HG02943 (cell line): Measurements from ENCODE around the gene GGACT.

Source experiments
- ATAC-seq: cut with Tn5 transposase; IDR thresholded peaks from one replicate; pipeline ENCODE4 v1.9.1; 2021; ENCODE audit warnings: mild to moderate bottlenecking, low read depth, moderate library complexity; ENCODE audit not compliant: unreplicated experiment

The GGACT gene

GRCh38 chr13:100490692-100491091 lies 97.9 kb downstream of the GGACT start:
- ATAC-seq: no peak

GRCh38 chr13:100485265-100485664 lies 103.3 kb downstream of the GGACT start:
- no peak for ATAC-seq

- no peak for ATAC-seq
Observed at GRCh38 chr13:100484702-100485101, 103.9 kb downstream of the GGACT start.

GRCh38 chr13:100483841-100484381 lies 104.7 kb downstream of the GGACT start:
- no peak for ATAC-seq

- ATAC-seq: no peak
Observed at GRCh38 chr13:100483139-100483538, 105.5 kb downstream of the GGACT start.

- no peak for ATAC-seq
Observed at GRCh38 chr13:100480676-100481075, 107.9 kb downstream of the GGACT start.
